ENCODE data around the gene KRTAP19-1.

Gene KRTAP19-1

DNA sequence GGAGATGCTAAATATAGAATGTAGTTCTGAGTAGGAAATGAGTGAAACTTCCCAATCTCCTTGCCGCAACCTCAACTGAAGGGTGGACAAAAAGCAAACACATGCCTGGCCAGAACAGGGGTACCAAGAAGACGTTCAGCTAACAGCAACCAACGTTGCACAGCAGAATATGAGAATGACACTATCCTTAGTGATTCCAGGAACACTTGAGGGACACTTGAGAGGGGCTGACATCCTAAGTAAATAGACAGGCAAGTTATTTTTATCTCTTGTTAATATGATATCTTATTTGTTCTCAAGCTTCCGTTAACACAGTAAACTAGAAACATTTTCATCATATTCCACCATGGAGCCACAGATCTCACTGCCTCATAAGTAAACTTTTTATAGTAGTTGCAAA, 908 bp downstream of the KRTAP19-1 start:
- no peak overlapping the region for H3K4me3 ChIP-seq (replicated peaks; ENCODE audit: insufficient read depth, low read length)
- DNase-seq (ENCODE audit: low read depth in 1 of 2, low spot score in 1 of 2), result no peak
- no peaks in the 10 kb centered on the region for H3K27me3 ChIP-seq (ENCODE audit: insufficient read depth, poor library complexity, severe bottlenecking)
- H3K27ac ChIP-seq (replicated peaks), result no peak overlapping the region
- TF ChIP-seq, protein P1, sequence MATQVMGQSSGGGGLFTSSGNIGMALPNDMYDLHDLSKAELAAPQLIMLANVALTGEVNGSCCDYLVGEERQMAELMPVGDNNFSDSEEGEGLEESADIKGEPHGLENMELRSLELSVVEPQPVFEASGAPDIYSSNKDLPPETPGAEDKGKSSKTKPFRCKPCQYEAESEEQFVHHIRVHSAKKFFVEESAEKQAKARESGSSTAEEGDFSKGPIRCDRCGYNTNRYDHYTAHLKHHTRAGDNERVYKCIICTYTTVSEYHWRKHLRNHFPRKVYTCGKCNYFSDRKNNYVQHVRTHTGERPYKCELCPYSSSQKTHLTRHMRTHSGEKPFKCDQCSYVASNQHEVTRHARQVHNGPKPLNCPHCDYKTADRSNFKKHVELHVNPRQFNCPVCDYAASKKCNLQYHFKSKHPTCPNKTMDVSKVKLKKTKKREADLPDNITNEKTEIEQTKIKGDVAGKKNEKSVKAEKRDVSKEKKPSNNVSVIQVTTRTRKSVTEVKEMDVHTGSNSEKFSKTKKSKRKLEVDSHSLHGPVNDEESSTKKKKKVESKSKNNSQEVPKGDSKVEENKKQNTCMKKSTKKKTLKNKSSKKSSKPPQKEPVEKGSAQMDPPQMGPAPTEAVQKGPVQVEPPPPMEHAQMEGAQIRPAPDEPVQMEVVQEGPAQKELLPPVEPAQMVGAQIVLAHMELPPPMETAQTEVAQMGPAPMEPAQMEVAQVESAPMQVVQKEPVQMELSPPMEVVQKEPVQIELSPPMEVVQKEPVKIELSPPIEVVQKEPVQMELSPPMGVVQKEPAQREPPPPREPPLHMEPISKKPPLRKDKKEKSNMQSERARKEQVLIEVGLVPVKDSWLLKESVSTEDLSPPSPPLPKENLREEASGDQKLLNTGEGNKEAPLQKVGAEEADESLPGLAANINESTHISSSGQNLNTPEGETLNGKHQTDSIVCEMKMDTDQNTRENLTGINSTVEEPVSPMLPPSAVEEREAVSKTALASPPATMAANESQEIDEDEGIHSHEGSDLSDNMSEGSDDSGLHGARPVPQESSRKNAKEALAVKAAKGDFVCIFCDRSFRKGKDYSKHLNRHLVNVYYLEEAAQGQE (IDR thresholded peaks at IDR 0.05; ENCODE audit: insufficient replicate concordance, low read depth), result no peak
- TF ChIP-seq, protein P2, sequence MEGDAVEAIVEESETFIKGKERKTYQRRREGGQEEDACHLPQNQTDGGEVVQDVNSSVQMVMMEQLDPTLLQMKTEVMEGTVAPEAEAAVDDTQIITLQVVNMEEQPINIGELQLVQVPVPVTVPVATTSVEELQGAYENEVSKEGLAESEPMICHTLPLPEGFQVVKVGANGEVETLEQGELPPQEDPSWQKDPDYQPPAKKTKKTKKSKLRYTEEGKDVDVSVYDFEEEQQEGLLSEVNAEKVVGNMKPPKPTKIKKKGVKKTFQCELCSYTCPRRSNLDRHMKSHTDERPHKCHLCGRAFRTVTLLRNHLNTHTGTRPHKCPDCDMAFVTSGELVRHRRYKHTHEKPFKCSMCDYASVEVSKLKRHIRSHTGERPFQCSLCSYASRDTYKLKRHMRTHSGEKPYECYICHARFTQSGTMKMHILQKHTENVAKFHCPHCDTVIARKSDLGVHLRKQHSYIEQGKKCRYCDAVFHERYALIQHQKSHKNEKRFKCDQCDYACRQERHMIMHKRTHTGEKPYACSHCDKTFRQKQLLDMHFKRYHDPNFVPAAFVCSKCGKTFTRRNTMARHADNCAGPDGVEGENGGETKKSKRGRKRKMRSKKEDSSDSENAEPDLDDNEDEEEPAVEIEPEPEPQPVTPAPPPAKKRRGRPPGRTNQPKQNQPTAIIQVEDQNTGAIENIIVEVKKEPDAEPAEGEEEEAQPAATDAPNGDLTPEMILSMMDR (IDR thresholded peaks at IDR 0.05; ENCODE audit: insufficient read depth, low read length), result no peak
- TF ChIP-seq POLR2AphosphoS5 (IDR thresholded peaks at IDR 0.05; ENCODE audit: low read depth) (no peak), SPI1 (IDR thresholded peaks at IDR 0.05; ENCODE audit: borderline replicate concordance, low read depth) (no peak), GABPA (IDR thresholded peaks at IDR 0.05; ENCODE audit: low read depth) (no peak)

DNA sequence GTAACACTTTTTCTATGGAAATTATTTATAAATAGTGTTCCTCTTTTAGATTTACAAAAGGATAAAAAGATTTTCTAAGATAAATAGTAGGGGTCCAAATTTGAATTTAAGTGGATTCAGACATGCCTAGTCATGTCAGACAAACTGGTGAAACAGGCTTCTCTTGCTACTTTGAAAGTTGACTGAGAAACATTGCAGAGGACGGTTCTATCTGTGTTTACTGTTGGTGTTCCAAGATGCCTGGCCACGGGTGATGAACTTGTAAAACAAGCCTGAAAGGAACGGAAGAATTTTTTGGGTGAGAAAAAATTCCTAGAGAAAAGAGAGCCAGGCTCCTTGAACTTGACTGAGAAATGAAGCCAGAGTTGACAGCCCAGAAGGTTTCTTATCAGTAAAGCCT, 2.2 kb downstream of the KRTAP19-1 start:
- no peak for TF ChIP-seq SPI1 (IDR thresholded peaks at IDR 0.05; ENCODE audit: borderline replicate concordance, low read depth)
- no peak for TF ChIP-seq POLR2AphosphoS5 (IDR thresholded peaks at IDR 0.05; ENCODE audit: low read depth)
- TF ChIP-seq, protein P1 (IDR thresholded peaks at IDR 0.05; ENCODE audit: insufficient replicate concordance, low read depth), result no peak
- no peak for TF ChIP-seq GABPA (IDR thresholded peaks at IDR 0.05; ENCODE audit: low read depth)
- TF ChIP-seq, protein P2 (IDR thresholded peaks at IDR 0.05; ENCODE audit: insufficient read depth, low read length), result no peak
- no peaks in the 10 kb centered on the region for H3K27me3 ChIP-seq (ENCODE audit: insufficient read depth, poor library complexity, severe bottlenecking)
- no peak overlapping the region for H3K4me3 ChIP-seq (replicated peaks; ENCODE audit: insufficient read depth, low read length)
- DNase-seq (ENCODE audit: low read depth in 1 of 2, low spot score in 1 of 2), result no peak
- H3K27ac ChIP-seq (replicated peaks), result no peak overlapping the region

DNA sequence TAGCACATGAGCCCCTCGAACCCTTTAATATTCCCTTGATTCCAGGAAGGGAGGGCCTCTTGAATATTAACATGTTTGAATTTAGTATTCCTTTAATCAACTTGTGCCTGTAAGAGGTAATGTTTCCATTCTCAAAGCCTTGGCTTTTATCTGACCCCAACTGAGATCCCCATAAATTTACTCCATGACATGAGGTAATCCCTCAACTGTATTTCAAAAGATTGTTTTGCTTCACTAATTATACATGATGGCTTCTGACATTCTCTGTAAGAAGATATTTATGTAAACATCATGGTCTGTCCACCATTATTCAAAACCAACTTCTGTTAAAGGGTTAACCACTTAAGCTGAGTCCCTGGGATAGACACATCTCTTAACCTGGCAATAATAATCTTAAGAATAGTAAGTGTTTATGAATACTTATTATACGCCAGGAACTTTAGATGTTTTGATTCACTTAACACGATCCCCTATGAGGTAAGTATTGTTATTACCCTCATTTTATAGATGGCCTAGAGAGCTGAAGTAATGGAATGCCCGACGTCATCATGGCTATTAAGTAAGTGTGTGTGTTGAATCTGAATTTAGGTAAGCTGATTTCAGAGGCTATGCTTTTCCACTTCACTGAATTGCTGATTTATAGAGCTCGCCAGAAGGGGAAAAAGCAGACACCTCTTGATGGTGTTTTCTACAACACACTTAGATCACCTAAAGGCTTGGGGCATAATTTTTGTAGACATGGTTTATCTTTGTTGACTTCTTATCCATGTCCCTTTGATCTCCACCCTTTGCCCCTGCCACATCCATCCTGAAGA, 11.1 kb downstream of the KRTAP19-1 start:
- DNase-seq (ENCODE audit: low read depth in 1 of 2, low spot score in 1 of 2), result no peak
- TF ChIP-seq GABPA (IDR thresholded peaks at IDR 0.05; ENCODE audit: low read depth) (no peak), POLR2AphosphoS5 (IDR thresholded peaks at IDR 0.05; ENCODE audit: low read depth) (no peak), SPI1 (IDR thresholded peaks at IDR 0.05; ENCODE audit: borderline replicate concordance, low read depth) (no peak)
- TF ChIP-seq, protein P1 (IDR thresholded peaks at IDR 0.05; ENCODE audit: insufficient replicate concordance, low read depth), result no peak
- TF ChIP-seq, protein P2 (IDR thresholded peaks at IDR 0.05; ENCODE audit: insufficient read depth, low read length), result no peak
- no peak overlapping the region for H3K27ac ChIP-seq (replicated peaks)
- no peaks in the 10 kb centered on the region for H3K27me3 ChIP-seq (ENCODE audit: insufficient read depth, poor library complexity, severe bottlenecking)
- no peak overlapping the region for H3K4me3 ChIP-seq (replicated peaks; ENCODE audit: insufficient read depth, low read length)

Measured in HL-60 (cell line).